Activated CD4-positive, alpha-beta T cell treated with anti-CD3 and anti-CD28 coated beads, Interleukin-2, amount 10 ng/mL, durations not matched to agents 7 days and 5 days (primary cell): ENCODE measurements around the gene STIMATE. TPM values are rescaled to one million over a fixed set of nuclear protein-coding genes. Genes with fewer than 3 reads are reported as not detected.

Experiments used
- CTCF ChIA-PET: fragments of 350-600 bp; sonication (Branson Sonifier 250); formaldehyde crosslinking; loops from one replicate; lab custom pipeline; 2021; ENCODE audit warnings: antibody characterized with exemption; lab: Charles Lee
- POLR2A ChIA-PET: fragments of 350-600 bp; sonication (Branson Sonifier 250); formaldehyde crosslinking; loops from one replicate; lab custom pipeline; 2021; ENCODE audit warnings: antibody characterized with exemption; lab: Charles Lee
- DNase-seq: peaks from one replicate; pipeline ENCODE4 v3.0.0-alpha.2; 2020
- H3K27ac Mint-ChIP-seq: one replicate; pipeline ENCODE4 v1.8.0; 2021; ENCODE audit warnings: mild to moderate bottlenecking, moderate library complexity, mixed read lengths
- H3K27me3 Mint-ChIP-seq: one replicate; pipeline ENCODE4 v1.8.0; 2021; ENCODE audit warnings: mixed read lengths
- H3K36me3 Mint-ChIP-seq: one replicate; pipeline ENCODE4 v1.8.0; 2021; ENCODE audit warnings: low read depth, mixed read lengths
- H3K4me1 Mint-ChIP-seq: one replicate; pipeline ENCODE4 v1.8.0; 2021; ENCODE audit warnings: mixed read lengths
- H3K4me3 Mint-ChIP-seq: one replicate; pipeline ENCODE4 v1.8.0; 2021; ENCODE audit warnings: mild to moderate bottlenecking, moderate library complexity, mixed read lengths
- H3K9me3 Mint-ChIP-seq: one replicate; pipeline ENCODE4 v1.8.0; 2021; ENCODE audit warnings: mixed read lengths
- total RNA-seq, 2 experiments: library from RNA; stranded (reverse); gene quantifications; one replicate each; pipeline ENCODE4 v1.2.3, GENCODE V29; 2021

STIMATE gene
- total RNA-seq, 2 experiments from 2014 or later: 30.1 to 35.0 TPM

GRCh38 chr3:52915294-52915693 is 17.9 kb upstream of the STIMATE start:
- no peak overlapping the region for H3K27ac Mint-ChIP-seq
- no peaks in the 10 kb centered on the region for H3K4me1 Mint-ChIP-seq
- POLR2A ChIA-PET: no interaction called here
- peaks cover 48% of the 10 kb centered on the region for H3K36me3 Mint-ChIP-seq
- no peaks in the 10 kb centered on the region for H3K27me3 Mint-ChIP-seq
- CTCF ChIA-PET: interaction anchor here (1.0 to 1.2 kb wide), 2 partner anchors 18 to 20 kb away, joined by 3 to 4 read pairs; partner anchors contain the start of gene STIMATE
- no peak for DNase-seq
- no peaks in the 10 kb centered on the region for H3K9me3 Mint-ChIP-seq
- H3K4me3 Mint-ChIP-seq: no peak overlapping the region

GRCh38 chr3:52912885-52913731 is 15.8 kb upstream of the STIMATE start:
- Mint-ChIP-seq H3K36me3 (peaks cover 35% of the 10 kb centered on the region), H3K27me3 (no peaks in the 10 kb centered on the region), H3K4me3 (no peak overlapping the region), H3K9me3 (no peaks in the 10 kb centered on the region), H3K27ac (no peak overlapping the region), H3K4me1 (no peaks in the 10 kb centered on the region)
- POLR2A ChIA-PET: no interaction called here
- CTCF ChIA-PET: interaction anchor here (0.7 to 1.3 kb wide), 3 partner anchors 10 to 18 kb away, joined by 3 read pairs; no protein-coding TSS in a partner anchor
- DNase-seq: no peak

DNA sequence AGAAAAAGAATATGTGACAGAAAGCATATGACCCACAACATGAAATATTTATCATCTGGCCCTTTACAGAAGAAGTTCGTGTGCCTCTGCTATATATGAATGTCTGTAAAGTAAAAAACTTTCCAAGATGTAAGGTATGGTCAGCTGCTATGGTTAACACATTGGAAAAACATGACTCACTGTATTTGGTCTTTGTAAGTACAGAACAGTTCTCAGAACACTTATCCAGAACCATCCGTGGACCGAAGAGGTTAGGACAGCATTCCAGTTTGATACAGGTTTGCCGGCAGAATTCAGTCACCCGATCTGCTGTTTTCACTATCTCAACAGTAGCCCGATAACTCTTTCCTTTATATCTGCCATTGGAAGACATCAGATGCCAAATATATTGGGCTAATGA is 13.5 kb upstream of the STIMATE start:
- H3K9me3 Mint-ChIP-seq: no peaks in the 10 kb centered on the region
- H3K27me3 Mint-ChIP-seq: no peaks in the 10 kb centered on the region
- no peak overlapping the region for H3K27ac Mint-ChIP-seq
- ChIA-PET CTCF (interaction anchor here (0.9 kb wide), 1 partner anchor 9 kb away, joined by 3 read pairs; no protein-coding TSS in a partner anchor), POLR2A (no interaction called here)
- no peak overlapping the region for H3K4me3 Mint-ChIP-seq
- H3K4me1 Mint-ChIP-seq: no peaks in the 10 kb centered on the region
- DNase-seq: no peak
- peaks cover 40% of the 10 kb centered on the region for H3K36me3 Mint-ChIP-seq

GRCh38 chr3:52907497-52907896 is 10.1 kb upstream of the STIMATE start:
- no peak overlapping the region for H3K27ac Mint-ChIP-seq
- H3K4me3 Mint-ChIP-seq: no peak overlapping the region
- ChIA-PET CTCF (interaction anchor here (1.3 kb wide), 1 partner anchor 20 kb away, joined by 3 read pairs; no protein-coding TSS in a partner anchor), POLR2A (no interaction called here)
- no peaks in the 10 kb centered on the region for H3K9me3 Mint-ChIP-seq
- peaks cover 37% of the 10 kb centered on the region for H3K36me3 Mint-ChIP-seq
- no peak for DNase-seq
- no peaks in the 10 kb centered on the region for H3K4me1 Mint-ChIP-seq
- H3K27me3 Mint-ChIP-seq: no peaks in the 10 kb centered on the region

DNA sequence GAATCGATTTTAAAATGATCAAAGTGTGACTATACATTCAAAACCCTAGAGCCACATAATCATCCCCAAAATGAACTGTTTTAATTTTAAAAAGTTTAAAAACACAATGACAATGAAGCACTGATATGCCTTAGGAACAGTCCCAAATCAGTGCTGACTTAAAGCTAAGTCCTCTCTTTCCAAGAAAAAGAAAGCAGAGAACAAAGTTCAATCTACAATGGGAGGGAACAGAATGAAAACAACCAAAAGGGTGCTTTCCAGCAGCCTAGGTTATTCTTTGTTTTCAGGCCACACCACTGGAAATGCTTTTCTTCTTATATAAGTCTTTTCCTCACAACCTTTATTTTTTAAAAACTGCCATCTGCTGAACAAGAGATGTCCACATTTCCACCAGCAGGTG is 7.2 kb upstream of the STIMATE start:
- peaks cover 28% of the 10 kb centered on the region for H3K36me3 Mint-ChIP-seq
- no peak overlapping the region for H3K27ac Mint-ChIP-seq
- no peak overlapping the region for H3K4me3 Mint-ChIP-seq
- no peak for DNase-seq
- no peaks in the 10 kb centered on the region for H3K9me3 Mint-ChIP-seq
- ChIA-PET CTCF (interaction anchor here (1.2 to 1.6 kb wide), 2 partner anchors 11 to 66 kb away, joined by 3 read pairs; no protein-coding TSS in a partner anchor), POLR2A (interaction anchor here (0.6 kb wide), 1 partner anchor 16 kb away, joined by 3 read pairs; no protein-coding TSS in a partner anchor)
- no peaks in the 10 kb centered on the region for H3K27me3 Mint-ChIP-seq
- no peaks in the 10 kb centered on the region for H3K4me1 Mint-ChIP-seq

DNA sequence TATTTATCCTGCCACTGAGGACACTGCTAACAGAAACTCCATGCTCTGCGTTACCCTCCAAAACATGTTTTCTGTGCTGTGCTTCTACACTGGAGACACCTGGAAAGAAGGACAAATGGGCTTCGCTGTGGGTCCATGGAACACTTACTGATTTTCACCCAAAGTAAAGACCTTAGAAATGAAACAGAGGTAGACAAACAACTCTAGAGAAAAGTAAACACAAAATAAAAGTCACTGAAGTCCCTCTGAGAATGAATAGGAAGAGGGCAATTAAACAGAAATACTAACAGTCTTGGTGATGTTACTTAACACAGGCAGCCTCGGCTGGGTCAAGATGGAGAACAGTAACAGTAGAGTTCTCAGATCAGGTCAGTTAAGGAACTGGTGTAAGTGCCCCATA is 6.7 kb upstream of the STIMATE start:
- ChIA-PET CTCF (interaction anchor here (0.5 to 1.6 kb wide), 2 partner anchors 11 to 225 kb away, joined by 3 read pairs; no protein-coding TSS in a partner anchor), POLR2A (interaction anchor here (0.6 kb wide), 1 partner anchor 17 kb away, joined by 3 read pairs; no protein-coding TSS in a partner anchor)
- no peaks in the 10 kb centered on the region for H3K27me3 Mint-ChIP-seq
- H3K9me3 Mint-ChIP-seq: no peaks in the 10 kb centered on the region
- peaks cover 28% of the 10 kb centered on the region for H3K36me3 Mint-ChIP-seq
- H3K4me1 Mint-ChIP-seq: no peaks in the 10 kb centered on the region
- no peak overlapping the region for H3K27ac Mint-ChIP-seq
- no peak overlapping the region for H3K4me3 Mint-ChIP-seq
- DNase-seq: no peak

GRCh38 chr3:52896613-52897012 is 735 bp downstream of the STIMATE start:
- CTCF ChIA-PET: interaction anchor here (0.9 to 1.4 kb wide), 4 partner anchors 15 to 148 kb away, joined by 3 to 4 read pairs (median 4); no protein-coding TSS in a partner anchor
- peak overlapping the region; percentile 82 for H3K27ac Mint-ChIP-seq
- POLR2A ChIA-PET: no interaction called here
- H3K36me3 Mint-ChIP-seq: peaks cover 19% of the 10 kb centered on the region
- no peak for DNase-seq
- no peaks in the 10 kb centered on the region for H3K27me3 Mint-ChIP-seq
- H3K4me1 Mint-ChIP-seq: peaks cover 57% of the 10 kb centered on the region
- H3K4me3 Mint-ChIP-seq: peak overlapping the region; percentile 87
- no peaks in the 10 kb centered on the region for H3K9me3 Mint-ChIP-seq

DNA sequence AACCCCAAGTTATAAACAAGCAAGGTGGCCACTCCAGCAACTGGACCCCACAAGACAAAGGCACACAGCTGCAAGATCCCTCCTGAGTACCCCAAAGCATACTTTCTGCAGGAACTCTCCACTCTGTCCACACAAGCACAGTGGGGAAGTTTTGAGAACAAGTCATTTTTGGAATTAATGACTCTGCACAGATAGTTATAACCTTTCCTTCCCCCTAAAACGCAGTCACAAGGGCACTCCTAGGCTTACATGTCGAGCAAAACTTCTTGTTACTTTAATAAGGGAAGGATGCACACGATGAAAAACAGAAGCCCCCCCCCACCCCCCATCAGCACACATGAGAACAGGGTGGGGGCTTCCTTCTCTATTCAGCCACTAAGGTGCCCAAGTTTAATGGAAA is 1.2 kb downstream of the STIMATE start:
- H3K4me3 Mint-ChIP-seq: peak overlapping the region; percentile 87
- H3K27me3 Mint-ChIP-seq: no peaks in the 10 kb centered on the region
- peaks cover 61% of the 10 kb centered on the region for H3K4me1 Mint-ChIP-seq
- ChIA-PET CTCF (interaction anchor here (0.9 to 1.4 kb wide), 3 partner anchors 14 to 149 kb away, joined by 3 to 4 read pairs (median 4); no protein-coding TSS in a partner anchor), POLR2A (no interaction called here)
- no peaks in the 10 kb centered on the region for H3K9me3 Mint-ChIP-seq
- peaks cover 19% of the 10 kb centered on the region for H3K36me3 Mint-ChIP-seq
- H3K27ac Mint-ChIP-seq: peak overlapping the region; percentile 82
- no peak for DNase-seq

- Mint-ChIP-seq H3K9me3 (no peaks in the 10 kb centered on the region), H3K4me3 (peak overlapping the region; percentile 87), H3K4me1 (peaks cover 66% of the 10 kb centered on the region), H3K27me3 (no peaks in the 10 kb centered on the region), H3K36me3 (peaks cover 19% of the 10 kb centered on the region), H3K27ac (peak overlapping the region; percentile 52)
- CTCF ChIA-PET: interaction anchor here (0.6 to 1.8 kb wide), 4 partner anchors 13 to 336 kb away, joined by 3 to 5 read pairs (median 3); no protein-coding TSS in a partner anchor
- POLR2A ChIA-PET: interaction anchor here (0.6 kb wide), 1 partner anchor 256 kb away, joined by 6 read pairs; no protein-coding TSS in a partner anchor
- no peak for DNase-seq
Observed at GRCh38 chr3:52895418-52895817, 1.9 kb downstream of the STIMATE start.

- Mint-ChIP-seq H3K27ac (no peak overlapping the region), H3K36me3 (peaks cover 19% of the 10 kb centered on the region), H3K4me3 (no peak overlapping the region), H3K9me3 (no peaks in the 10 kb centered on the region), H3K4me1 (peaks cover 66% of the 10 kb centered on the region), H3K27me3 (no peaks in the 10 kb centered on the region)
- DNase-seq: no peak
- ChIA-PET POLR2A (no interaction called here), CTCF (interaction anchor here (0.6 to 1.8 kb wide), 6 partner anchors 13 to 335 kb away, joined by 3 to 5 read pairs (median 3); no protein-coding TSS in a partner anchor)
Observed at GRCh38 chr3:52894756-52895155, 2.6 kb downstream of the STIMATE start.

DNA sequence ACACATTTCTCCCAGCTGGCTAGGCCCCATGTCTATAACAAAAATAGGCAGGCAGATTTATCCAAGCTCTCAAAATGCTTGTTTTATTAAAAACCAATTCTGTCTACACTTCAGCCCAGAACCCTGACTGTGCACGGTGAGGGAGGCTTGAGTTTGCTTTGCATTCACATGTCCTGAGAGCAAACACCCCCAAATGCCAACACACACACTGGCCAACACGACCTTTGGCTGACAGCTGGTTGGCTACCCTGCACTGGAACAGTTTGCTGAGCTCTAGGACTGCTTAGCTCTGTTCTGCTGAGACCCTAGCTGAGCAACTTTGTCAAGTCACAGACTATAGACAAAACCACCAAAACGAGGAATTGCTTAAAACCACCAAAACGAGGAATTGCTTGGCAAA is 3.6 kb downstream of the STIMATE start:
- Mint-ChIP-seq H3K9me3 (no peaks in the 10 kb centered on the region), H3K4me1 (peaks cover 66% of the 10 kb centered on the region), H3K36me3 (peaks cover 19% of the 10 kb centered on the region), H3K27me3 (no peaks in the 10 kb centered on the region), H3K4me3 (peak overlapping the region; percentile 78), H3K27ac (peak overlapping the region; percentile 93)
- DNase-seq: no peak
- POLR2A ChIA-PET: no interaction called here
- CTCF ChIA-PET: interaction anchor here (0.6 to 1.8 kb wide), 6 partner anchors 14 to 456 kb away, joined by 3 to 5 read pairs (median 3); no protein-coding TSS in a partner anchor

GRCh38 chr3:52892625-52893311 is 4.6 kb downstream of the STIMATE start:
- Mint-ChIP-seq H3K27ac (peak overlapping the region; percentile 93), H3K27me3 (no peaks in the 10 kb centered on the region), H3K4me1 (peaks cover 62% of the 10 kb centered on the region), H3K4me3 (peak overlapping the region; percentile 78), H3K36me3 (peaks cover 21% of the 10 kb centered on the region), H3K9me3 (no peaks in the 10 kb centered on the region)
- ChIA-PET CTCF (interaction anchor here (0.6 to 1.6 kb wide), 14 partner anchors 10 to 1065 kb away, joined by 3 to 6 read pairs (median 3); no protein-coding TSS in a partner anchor), POLR2A (no interaction called here)
- DNase-seq: peak; percentile 38
